HCT116 (cell line): ENCODE data around the gene CHKA. TPM values are rescaled to one million over a fixed set of nuclear protein-coding genes. Genes with fewer than 3 reads are reported as not detected.

ENCODE experiments used
- ATAC-seq: fragments of 200-7000 bp; cut with Tn5 transposase; 2 replicates; pipeline ENCODE4 v1.9.1; 2020; ENCODE audit warnings: mild to moderate bottlenecking, moderate library complexity
- BruUV-seq: library from RNA; stranded (reverse); fragments of 400-500 nt; replicated peaks from 2 replicates; lab custom pipeline; 2021; lab: Mats Ljungman, UMichigan
- CTCF ChIA-PET: fragments of 300-600 bp; sonication (Branson Sonifier 250); formaldehyde crosslinking; loops from one replicate; lab custom pipeline; 2021; ENCODE audit warnings: antibody characterized with exemption; lab: Charles Lee
- POLR2A ChIA-PET: fragments of 300-600, 350-600 bp; sonication (Branson Sonifier 250); formaldehyde crosslinking; loops from one replicate; lab custom pipeline; 2021; ENCODE audit warnings: antibody characterized with exemption; lab: Charles Lee
- RAD21 ChIA-PET, 2 experiments: fragments of 300-600 bp; sonication (Branson Sonifier 250); formaldehyde crosslinking; loops; one replicate each; lab custom pipeline; 2023; ENCODE audit warnings: low total read pairs in 2 of 2; ENCODE audit not compliant: uncharacterized antibody in 2 of 2, unreplicated experiment in 2 of 2, low non-redundant PET in 1 of 2; lab: Charles Lee
- DNase-seq: peaks from one replicate; pipeline ENCODE4 v3.0.0-alpha.2; 2010; ENCODE audit warnings: low read depth, low spot score
- H2AFZ ChIP-seq: fragments of 200-600 bp; shearing (Covaris generic), sonication (generic); 2 replicates; pipeline ENCODE4 v1.6.1; 2017; ENCODE audit warnings: low read depth, mixed run types, mixed read lengths, antibody characterized with exemption, low read length; ENCODE audit not compliant: poor library complexity, severe bottlenecking
- H3K27ac ChIP-seq: 2 replicates; pipeline ENCODE4 v1.5.1; 2012; ENCODE audit warnings: low read depth, low read length
- H3K27me3 ChIP-seq: fragments of 200-600 bp; sonication (generic); 2 replicates; pipeline ENCODE4 v1.6.1; 2016; ENCODE audit warnings: mixed run types, low read length, mixed read lengths; ENCODE audit not compliant: insufficient read depth
- H3K36me3 ChIP-seq, 2 experiments: fragments of 200-500 bp in 1 of 2; fragments of 200-600 bp in 1 of 2; sonication (Bioruptor generic) in 1 of 2; sonication (generic) in 1 of 2; 2 replicates each; pipeline versions ENCODE4 v1.5.1 to v1.6.1; 2014 to 2016; ENCODE audit warnings: low read length in 2 of 2, inconsistent platforms in 1 of 2, mixed read lengths in 1 of 2, mixed run types in 1 of 2; ENCODE audit not compliant: insufficient read depth in 2 of 2, control insufficient read depth in 1 of 2
- H3K4me1 ChIP-seq, 2 experiments: fragments of 200-600 bp in 1 of 2; sonication (generic) in 1 of 2; 2 replicates each; pipeline versions ENCODE4 v1.5.1 to v1.6.1; 2012 to 2017; ENCODE audit warnings: low read length in 2 of 2, inconsistent platforms in 1 of 2, mild to moderate bottlenecking in 1 of 2, mixed read lengths in 1 of 2, mixed run types in 1 of 2, moderate library complexity in 1 of 2; ENCODE audit not compliant: insufficient read depth in 2 of 2, control insufficient read depth in 1 of 2
- H3K4me2 ChIP-seq: fragments of 200-600 bp; sonication (generic); 2 replicates; pipeline ENCODE4 v1.6.1; 2017; ENCODE audit warnings: mixed run types, low read length, mixed read lengths
- H3K4me3 ChIP-seq, 2 experiments: fragments of 200-600 bp in 1 of 2; sonication (generic) in 1 of 2; replicated peaks in 1 of 2; 2 replicates each; pipeline ENCODE4 v1.5.1; 2011 to 2016; ENCODE audit warnings: low read length in 2 of 2, control low read depth in 1 of 2, low read depth in 1 of 2, mild to moderate bottlenecking in 1 of 2, mixed read lengths in 1 of 2, mixed run types in 1 of 2
- H3K79me2 ChIP-seq: fragments of 200-600 bp; sonication (generic); 2 replicates; pipeline ENCODE4 v1.6.1; 2017; ENCODE audit warnings: mild to moderate bottlenecking, mixed run types, low read length, moderate library complexity, mixed read lengths; ENCODE audit not compliant: insufficient read depth
- H3K9ac ChIP-seq: fragments of 200-600 bp; sonication (generic); 2 replicates; pipeline ENCODE4 v1.6.1; 2016; ENCODE audit warnings: low read length, mixed read lengths
- H3K9me2 ChIP-seq: fragments of 200-600 bp; sonication (generic), shearing (Covaris generic); 2 replicates; pipeline ENCODE4 v1.6.1; 2017; ENCODE audit warnings: mixed run types, mild to moderate bottlenecking, moderate library complexity; ENCODE audit not compliant: insufficient read depth
- H3K9me3 ChIP-seq, 2 experiments: fragments of 200-500 bp in 1 of 2; fragments of 200-600 bp in 1 of 2; sonication (Bioruptor generic) in 1 of 2; sonication (generic) in 1 of 2; 2 replicates each; pipeline ENCODE4 v1.6.1; 2014 to 2017; ENCODE audit warnings: low read length in 2 of 2, mixed read lengths in 2 of 2, inconsistent platforms in 1 of 2, low read depth in 1 of 2, mild to moderate bottlenecking in 1 of 2, mixed run types in 1 of 2, moderate library complexity in 1 of 2; ENCODE audit not compliant: control insufficient read depth in 1 of 2, insufficient read depth in 1 of 2
- H4K20me1 ChIP-seq: fragments of 200-600 bp; sonication (generic), shearing (Covaris generic); 2 replicates; pipeline ENCODE4 v1.6.1; 2017; ENCODE audit warnings: mixed run types, mild to moderate bottlenecking, moderate library complexity; ENCODE audit not compliant: insufficient read depth
- CBX3 ChIP-seq: IDR thresholded peaks from 2 replicates; pipeline ENCODE4 v1.6.1; 2012; ENCODE audit warnings: low read depth
- CEBPB ChIP-seq: IDR thresholded peaks from 2 replicates; pipeline ENCODE4 v1.6.1; 2012; ENCODE audit warnings: low read depth
- EGR1 ChIP-seq: IDR thresholded peaks from 2 replicates; pipeline ENCODE4 v1.6.1; 2012; ENCODE audit warnings: low read depth
- ELF1 ChIP-seq: IDR thresholded peaks from 2 replicates; pipeline ENCODE4 v1.6.1; 2012; ENCODE audit warnings: low read depth, borderline replicate concordance
- EZH2 ChIP-seq: fragments of 200-600 bp; sonication (generic); IDR thresholded peaks from 2 replicates; pipeline ENCODE4 v1.6.1; 2017; ENCODE audit warnings: antibody characterized with exemption, mixed run types
- FOSL1 ChIP-seq: IDR thresholded peaks from 2 replicates; pipeline ENCODE4 v1.6.1; 2012; ENCODE audit warnings: low read depth
- JUND ChIP-seq: IDR thresholded peaks from 2 replicates; pipeline ENCODE4 v1.6.1; 2012
- POLR2A ChIP-seq: IDR thresholded peaks from 2 replicates; pipeline ENCODE4 v1.7.0; 2011; ENCODE audit warnings: borderline replicate concordance; ENCODE audit not compliant: insufficient read depth, insufficient read length; ENCODE audit errors: extremely low read depth
- POLR2AphosphoS5 ChIP-seq: IDR thresholded peaks from 2 replicates; pipeline ENCODE4 v1.6.1; 2011; ENCODE audit warnings: mild to moderate bottlenecking, low read depth, low read length, moderate library complexity
- RAD21 ChIP-seq: IDR thresholded peaks from 2 replicates; pipeline ENCODE4 v1.6.1; 2012; ENCODE audit warnings: low read depth, mild to moderate bottlenecking
- SP1 ChIP-seq: IDR thresholded peaks from 2 replicates; pipeline ENCODE4 v1.6.1; 2012; ENCODE audit warnings: low read depth
- TCF7L2 ChIP-seq: IDR thresholded peaks from 2 replicates; pipeline ENCODE4 v1.7.0; 2011; ENCODE audit warnings: borderline replicate concordance, inconsistent platforms; ENCODE audit not compliant: insufficient read depth, insufficient read length; ENCODE audit errors: extremely low read depth
- YY1 ChIP-seq: IDR thresholded peaks from 2 replicates; pipeline ENCODE4 v1.6.1; 2011; ENCODE audit warnings: low read length, low read depth, moderate library complexity, mild to moderate bottlenecking; ENCODE audit not compliant: insufficient replicate concordance; ENCODE audit errors: extremely low read depth
- ZBTB33 ChIP-seq: IDR thresholded peaks from 2 replicates; pipeline ENCODE4 v1.6.1; 2011; ENCODE audit warnings: mild to moderate bottlenecking, low read length, moderate library complexity; ENCODE audit not compliant: insufficient replicate concordance; ENCODE audit errors: extremely low read depth
- ZFX ChIP-seq: fragments of 450-650 bp; IDR thresholded peaks from 2 replicates; pipeline ENCODE4 v1.6.1; 2017
- intact Hi-C: fragments of 100-400 bp; cut with micrococcal nuclease; formaldehyde crosslinking; loops from 2 replicates; pipeline ENCODE4 v1.10.0; 2022
- total RNA-seq: library from RNA; stranded (reverse); gene quantifications from one replicate; pipeline ENCODE4 v1.2.1, GENCODE V29; 2021; ENCODE audit not compliant: unreplicated experiment
- TF ChIP-seq, protein P1 (sequence below): IDR thresholded peaks from 2 replicates; pipeline ENCODE4 v1.6.1; 2012; ENCODE audit warnings: low read depth

CHKA gene
- total RNA-seq, 1 experiment from 2014 or later, result 33.1 TPM

DNA sequence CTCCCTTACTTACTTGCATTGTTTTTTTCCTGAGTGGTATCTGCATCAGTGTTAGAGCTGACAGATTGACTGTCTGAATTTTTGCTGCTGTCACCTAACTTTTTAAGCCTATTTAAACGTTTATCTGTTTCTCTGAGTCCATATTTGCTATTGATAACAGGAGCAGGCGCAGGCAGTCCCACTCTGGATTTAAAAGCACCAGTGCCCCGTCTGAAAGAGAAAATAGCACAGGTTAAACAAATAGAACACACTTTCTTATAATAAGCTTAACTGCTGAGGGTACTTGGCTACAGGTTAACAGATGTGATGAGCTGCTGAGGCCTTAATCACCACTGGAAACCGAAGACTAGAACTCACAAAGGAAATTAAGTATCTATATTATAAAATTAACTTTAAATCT lies 45.8 kb upstream of the CHKA start:
- no peak for TF ChIP-seq RAD21
- TF ChIP-seq EGR1, result no peak
- TF ChIP-seq ZFX, result no peak
- TF ChIP-seq CBX3, result no peak
- TF ChIP-seq SP1, result no peak
- TF ChIP-seq ZBTB33, result no peak
- TF ChIP-seq FOSL1, result no peak
- TF ChIP-seq POLR2A, result no peak
- TF ChIP-seq YY1, result no peak
- TF ChIP-seq, protein P1, sequence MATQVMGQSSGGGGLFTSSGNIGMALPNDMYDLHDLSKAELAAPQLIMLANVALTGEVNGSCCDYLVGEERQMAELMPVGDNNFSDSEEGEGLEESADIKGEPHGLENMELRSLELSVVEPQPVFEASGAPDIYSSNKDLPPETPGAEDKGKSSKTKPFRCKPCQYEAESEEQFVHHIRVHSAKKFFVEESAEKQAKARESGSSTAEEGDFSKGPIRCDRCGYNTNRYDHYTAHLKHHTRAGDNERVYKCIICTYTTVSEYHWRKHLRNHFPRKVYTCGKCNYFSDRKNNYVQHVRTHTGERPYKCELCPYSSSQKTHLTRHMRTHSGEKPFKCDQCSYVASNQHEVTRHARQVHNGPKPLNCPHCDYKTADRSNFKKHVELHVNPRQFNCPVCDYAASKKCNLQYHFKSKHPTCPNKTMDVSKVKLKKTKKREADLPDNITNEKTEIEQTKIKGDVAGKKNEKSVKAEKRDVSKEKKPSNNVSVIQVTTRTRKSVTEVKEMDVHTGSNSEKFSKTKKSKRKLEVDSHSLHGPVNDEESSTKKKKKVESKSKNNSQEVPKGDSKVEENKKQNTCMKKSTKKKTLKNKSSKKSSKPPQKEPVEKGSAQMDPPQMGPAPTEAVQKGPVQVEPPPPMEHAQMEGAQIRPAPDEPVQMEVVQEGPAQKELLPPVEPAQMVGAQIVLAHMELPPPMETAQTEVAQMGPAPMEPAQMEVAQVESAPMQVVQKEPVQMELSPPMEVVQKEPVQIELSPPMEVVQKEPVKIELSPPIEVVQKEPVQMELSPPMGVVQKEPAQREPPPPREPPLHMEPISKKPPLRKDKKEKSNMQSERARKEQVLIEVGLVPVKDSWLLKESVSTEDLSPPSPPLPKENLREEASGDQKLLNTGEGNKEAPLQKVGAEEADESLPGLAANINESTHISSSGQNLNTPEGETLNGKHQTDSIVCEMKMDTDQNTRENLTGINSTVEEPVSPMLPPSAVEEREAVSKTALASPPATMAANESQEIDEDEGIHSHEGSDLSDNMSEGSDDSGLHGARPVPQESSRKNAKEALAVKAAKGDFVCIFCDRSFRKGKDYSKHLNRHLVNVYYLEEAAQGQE, result no peak
- no peak for TF ChIP-seq CEBPB
- TF ChIP-seq POLR2AphosphoS5, result no peak
- TF ChIP-seq JUND, result no peak
- no peak for TF ChIP-seq EZH2
- TF ChIP-seq ELF1, result no peak
- no peak for TF ChIP-seq TCF7L2
- TF ChIP-seq, all 23 proteins: peak for 0
- intact Hi-C loops, result no loop called here
- Histone ChIP-seq H3K9me3 (no peaks in the 10 kb centered on the region), H3K36me3 (peaks cover 9 to 26% of the 10 kb centered on the region in 2 experiments; a peak in 2 of 4 replicates), H3K27me3 (no peaks in the 10 kb centered on the region), H3K4me3 (no peak overlapping the region), H2AFZ (no peak overlapping the region), H3K27ac (no peak overlapping the region), H3K79me2 (no peaks in the 10 kb centered on the region), H3K9ac (no peak overlapping the region), H3K4me2 (no peak overlapping the region), H3K4me1 (peaks cover 0 to 6% of the 10 kb centered on the region in 2 experiments; a peak in 1 of 4 replicates), H3K9me2 (no peaks in the 10 kb centered on the region), H4K20me1 (no peaks in the 10 kb centered on the region)
- BruUV-seq, result no TSS peak
- DNase-seq (no peak), ATAC-seq (no peak)
- POLR2A ChIA-PET, result no interaction called here
- CTCF ChIA-PET, result interaction anchor here (0.7 kb wide), 1 partner anchor 146 kb away, joined by 3 read pairs; no protein-coding TSS in a partner anchor
- RAD21 ChIA-PET, result no interaction called here
